OCI-M2 (cell line): ENCODE results near the gene CSMD2.

ENCODE experiments used
- DNase-seq: peaks from one replicate; lab custom pipeline; 2025; ENCODE audit not compliant: unreplicated experiment; lab: John Stamatoyannopoulos, UW

Gene CSMD2

GRCh38 chr1:33866281-33866680 is 298.7 kb downstream of the CSMD2 start:
- no peak for DNase-seq

GRCh38 chr1:33864460-33865389 is 300.3 kb downstream of the CSMD2 start:
- no peak for DNase-seq

GRCh38 chr1:33863779-33864178 is 301.3 kb downstream of the CSMD2 start, which contains the start of gene HMGB4:
Gene HMGB4 (plus strand): TSS chr1:33864079. CDS start chr1:33864192, 113 bp downstream.
- no peak for DNase-seq

- no peak for DNase-seq
Measured at GRCh38 chr1:33860671-33861070, 304.4 kb downstream of the CSMD2 start.

- no peak for DNase-seq
Measured at GRCh38 chr1:33854091-33854490, 310.9 kb downstream of the CSMD2 start.

GRCh38 chr1:33853431-33853830 is 311.6 kb downstream of the CSMD2 start:
- no peak for DNase-seq

GRCh38 chr1:33852711-33853110 is 312.3 kb downstream of the CSMD2 start:
- DNase-seq, result no peak

- DNase-seq, result no peak
Measured at GRCh38 chr1:33850481-33850880, 314.5 kb downstream of the CSMD2 start.

GRCh38 chr1:33849211-33849610 is 315.8 kb downstream of the CSMD2 start:
- no peak for DNase-seq

- no peak for DNase-seq
Measured at GRCh38 chr1:33848205-33848937, 316.7 kb downstream of the CSMD2 start.

- DNase-seq, result no peak
Measured at GRCh38 chr1:33846861-33847260, 318.2 kb downstream of the CSMD2 start.

GRCh38 chr1:33844166-33844565 is 320.9 kb downstream of the CSMD2 start:
- no peak for DNase-seq

- no peak for DNase-seq
Measured at GRCh38 chr1:33842348-33842747, 322.7 kb downstream of the CSMD2 start.

GRCh38 chr1:33841494-33841893 is 323.5 kb downstream of the CSMD2 start:
- no peak for DNase-seq

- no peak for DNase-seq
Measured at GRCh38 chr1:33837635-33838034, 327.4 kb downstream of the CSMD2 start.

- no peak for DNase-seq
Measured at GRCh38 chr1:33836911-33837310, 328.1 kb downstream of the CSMD2 start.

- no peak for DNase-seq
Measured at GRCh38 chr1:33828654-33829053, 336.4 kb downstream of the CSMD2 start.

- DNase-seq, result no peak
Measured at GRCh38 chr1:33828059-33828458, 337.0 kb downstream of the CSMD2 start.

- no peak for DNase-seq
Measured at GRCh38 chr1:33826711-33827110, 338.3 kb downstream of the CSMD2 start.

GRCh38 chr1:33826311-33826710 is 338.7 kb downstream of the CSMD2 start:
- no peak for DNase-seq

GRCh38 chr1:33825506-33825905 is 339.5 kb downstream of the CSMD2 start:
- no peak for DNase-seq

GRCh38 chr1:33824971-33825370 is 340.1 kb downstream of the CSMD2 start:
- no peak for DNase-seq
